Common myeloid progenitor, CD34-positive (primary cell): ENCODE results near the gene SUB1.
A peak's percentile ranks its signal among the peaks of the same experiment; 100 is the strongest.
"Not testable (repeated sequence)": the region's sequence is repeated elsewhere in the genome, so short reads cannot be mapped to it uniquely, and the experiment has no call there.

Source experiments
- CTCF ChIA-PET: fragments of 350-600 bp; sonication (Branson Sonifier 250); formaldehyde crosslinking; loops from one replicate; lab custom pipeline; 2021; ENCODE audit warnings: antibody characterized with exemption; lab: Charles Lee
- POLR2A ChIA-PET: fragments of 350-600 bp; sonication (Branson Sonifier 250); formaldehyde crosslinking; loops from one replicate; lab custom pipeline; 2021; ENCODE audit warnings: antibody characterized with exemption; lab: Charles Lee
- DNase-seq, 3 donors: peaks; one replicate each; pipeline versions ENCODE4 v3.0.0 to v3.0.0-alpha.2; 2013
- H3K27ac ChIP-seq, 2 experiments: 1 replicate in 1 of 2; 2 replicates in 1 of 2; pipeline ENCODE4 v1.7.0; 2013; ENCODE audit warnings: inconsistent platforms in 2 of 2, low read length in 2 of 2, mild to moderate bottlenecking in 2 of 2, low read depth in 1 of 2, moderate library complexity in 1 of 2; ENCODE audit not compliant: severe bottlenecking in 2 of 2, insufficient read depth in 1 of 2, poor library complexity in 1 of 2
- H3K27me3 ChIP-seq, 5 experiments: replicated peaks in 2 of 5; 1 replicate in 3 of 5; 2 replicates in 2 of 5; pipeline versions ENCODE4 v1.6.1 to v1.7.0; 2013; ENCODE audit warnings: low read length in 4 of 5, mild to moderate bottlenecking in 2 of 5, moderate library complexity in 2 of 5, inconsistent platforms in 1 of 5; ENCODE audit not compliant: insufficient read depth in 5 of 5, control insufficient read depth in 4 of 5
- H3K36me3 ChIP-seq, 4 experiments: 1 replicate in 2 of 4; 2 replicates in 2 of 4; pipeline versions ENCODE4 v1.6.1 to v1.7.0; 2013; ENCODE audit warnings: low read length in 3 of 4, control low read depth in 1 of 4, mild to moderate bottlenecking in 1 of 4; ENCODE audit not compliant: control insufficient read depth in 4 of 4, insufficient read depth in 4 of 4
- H3K4me1 ChIP-seq, 4 experiments: 1 replicate in 3 of 4; 2 replicates in 1 of 4; pipeline versions ENCODE4 v1.6.1 to v1.7.1; 2013; ENCODE audit warnings: low read length in 3 of 4, mild to moderate bottlenecking in 3 of 4, control low read depth in 1 of 4, inconsistent platforms in 1 of 4, moderate library complexity in 1 of 4; ENCODE audit not compliant: control insufficient read depth in 4 of 4, insufficient read depth in 4 of 4; ENCODE audit errors: control extremely low read depth in 1 of 4
- H3K4me3 ChIP-seq, 7 experiments: 1 replicate in 4 of 7; 2 replicates in 3 of 7; pipeline versions ENCODE4 v1.5.1 to v1.7.0; 2013; ENCODE audit warnings: mild to moderate bottlenecking in 7 of 7, low read length in 6 of 7, moderate library complexity in 6 of 7, inconsistent platforms in 2 of 7, low read depth in 2 of 7, control low read depth in 1 of 7; ENCODE audit not compliant: insufficient read depth in 4 of 7, control insufficient read depth in 1 of 7; ENCODE audit errors: extremely low read depth in 1 of 7
- H3K9me3 ChIP-seq, 5 experiments: 1 replicate in 4 of 5; 2 replicates in 1 of 5; pipeline versions ENCODE4 v1.6.1 to v1.7.1; 2013; ENCODE audit warnings: low read length in 4 of 5, mild to moderate bottlenecking in 2 of 5, inconsistent platforms in 1 of 5, low read depth in 1 of 5, moderate library complexity in 1 of 5; ENCODE audit not compliant: control insufficient read depth in 4 of 5, insufficient read depth in 2 of 5; ENCODE audit errors: control extremely low read depth in 1 of 5
- WGBS: methylation state at CpG from one replicate; pipeline ENCODE4 v1.1.5; 2013; ENCODE audit not compliant: insufficient coverage; 5-methylcytosine and 5-hydroxymethylcytosine counted together

The SUB1 gene

GRCh38 chr5:32552936-32553335 is 32.4 kb upstream of the SUB1 start:
- ChIA-PET CTCF (interaction anchor here (0.9 to 2.1 kb wide), 4 partner anchors 12 to 63 kb away, joined by 3 to 7 read pairs (median 4); no protein-coding TSS in a partner anchor), POLR2A (no interaction called here)
- H3K27ac ChIP-seq: no peak overlapping the region
- no peaks in the 10 kb centered on the region for H3K36me3 ChIP-seq
- no peak for DNase-seq
- no peak overlapping the region for H3K4me3 ChIP-seq
- 93% methylated on average over 5 of the region's 10 CpGs for WGBS
- peaks cover 0 to 6% (median 0%) of the 10 kb centered on the region in 5 experiments for H3K9me3 ChIP-seq
- no peaks in the 10 kb centered on the region for H3K27me3 ChIP-seq
- peaks cover 0 to 9% (median 4%) of the 10 kb centered on the region in 4 experiments for H3K4me1 ChIP-seq

DNA sequence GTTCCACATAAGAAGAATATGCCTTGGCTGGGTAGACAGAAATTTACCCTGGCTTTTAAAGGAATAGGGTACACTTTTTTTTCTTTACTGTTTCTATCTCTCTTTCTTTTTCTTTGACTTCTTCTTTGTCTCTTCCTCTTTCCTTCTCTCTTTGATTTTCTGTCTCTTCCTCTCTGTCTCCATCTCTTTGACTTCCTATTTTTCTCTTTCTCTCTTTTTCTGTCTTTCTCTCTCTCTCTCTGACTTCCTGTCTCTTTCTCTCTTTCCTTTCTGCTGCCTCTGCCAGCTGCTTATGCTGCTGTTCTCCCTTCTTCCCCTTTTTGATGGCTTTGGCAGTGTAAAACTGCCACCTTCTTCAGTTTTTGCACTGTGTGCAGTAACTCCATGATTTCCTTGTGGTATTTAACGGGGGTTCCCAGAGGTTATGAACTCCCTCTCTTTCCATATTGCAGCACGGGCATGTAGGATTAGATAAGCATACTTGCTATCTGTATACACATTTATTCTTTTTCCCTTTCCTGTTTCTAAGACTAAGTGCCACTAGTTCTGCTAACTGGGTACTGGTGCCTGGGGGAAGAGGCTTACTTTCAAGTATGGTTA is 31.1 kb upstream of the SUB1 start:
- 0% methylated on average over 1 of the region's 2 CpGs for WGBS
- H3K36me3 ChIP-seq, H3K4me1 ChIP-seq, H3K4me3 ChIP-seq, POLR2A ChIA-PET, H3K9me3 ChIP-seq, H3K27ac ChIP-seq, H3K27me3 ChIP-seq: not testable (repeated sequence)
- CTCF ChIA-PET: interaction anchor here (0.7 kb wide), 1 partner anchor 49 kb away, joined by 4 read pairs; no protein-coding TSS in a partner anchor
- peak; percentile 58 to 92 (median 88) for DNase-seq

GRCh38 chr5:32556543-32556942 is 28.8 kb upstream of the SUB1 start:
- POLR2A ChIA-PET, H3K27ac ChIP-seq, H3K36me3 ChIP-seq, H3K9me3 ChIP-seq, H3K4me1 ChIP-seq, H3K27me3 ChIP-seq, H3K4me3 ChIP-seq, DNase-seq: not testable (repeated sequence)
- 90% methylated on average over 5 of the region's 6 CpGs for WGBS
- CTCF ChIA-PET: interaction anchor here (1.4 kb wide), 1 partner anchor 50 kb away, joined by 5 read pairs; no protein-coding TSS in a partner anchor

DNA sequence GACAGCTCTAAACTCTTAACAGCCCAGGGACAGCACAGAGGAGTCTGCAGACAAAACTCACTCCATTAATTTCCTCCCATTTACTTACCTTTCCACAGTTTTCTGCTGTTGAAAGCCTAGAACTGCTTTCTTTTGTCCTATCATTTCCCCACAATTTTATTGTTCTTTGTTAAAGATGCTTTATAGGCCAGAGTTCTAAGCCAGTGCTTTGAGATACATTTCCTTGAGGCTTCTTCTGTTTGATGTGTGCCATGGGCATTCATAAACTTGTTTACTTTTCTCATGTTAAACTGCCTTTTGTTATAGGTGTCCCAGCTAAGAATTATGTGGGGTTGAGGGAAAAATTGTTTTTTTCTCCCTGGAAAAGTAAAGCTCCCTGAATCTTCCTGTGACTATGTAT is 25.9 kb upstream of the SUB1 start:
- ChIA-PET POLR2A (no interaction called here), CTCF (no interaction called here)
- Histone ChIP-seq H3K36me3 (no peaks in the 10 kb centered on the region), H3K27me3 (no peaks in the 10 kb centered on the region), H3K4me3 (no peak overlapping the region), H3K9me3 (no peaks in the 10 kb centered on the region), H3K27ac (no peak overlapping the region), H3K4me1 (peaks cover 0 to 4% (median 1%) of the 10 kb centered on the region in 4 experiments)
- DNase-seq: no peak

DNA sequence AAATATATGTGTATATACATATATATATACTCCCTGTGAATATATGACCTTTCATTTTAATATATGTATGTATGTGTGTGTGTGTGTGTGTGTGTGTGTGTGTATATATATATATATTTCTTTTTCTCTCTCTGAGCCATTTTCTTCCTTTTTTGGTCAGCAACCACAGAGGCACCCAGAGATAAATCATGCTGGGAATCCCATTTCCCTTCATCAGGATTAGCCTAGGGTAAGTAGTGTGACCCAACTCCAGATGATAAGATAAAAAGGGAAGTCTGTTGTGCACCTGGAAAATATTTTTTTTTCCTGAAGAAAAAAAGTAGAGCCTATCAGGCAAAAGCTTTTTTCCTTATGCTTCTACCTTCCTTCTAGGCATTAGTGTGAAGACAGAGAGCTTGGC is 25.4 kb upstream of the SUB1 start:
- H3K4me1 ChIP-seq: peaks cover 0 to 2% (median 0%) of the 10 kb centered on the region in 4 experiments
- no peaks in the 10 kb centered on the region for H3K36me3 ChIP-seq
- no peak for DNase-seq
- no peaks in the 10 kb centered on the region for H3K27me3 ChIP-seq
- ChIA-PET CTCF (interaction anchor here (0.9 kb wide), 1 partner anchor 25 kb away, joined by 3 read pairs; no protein-coding TSS in a partner anchor), POLR2A (no interaction called here)
- no peak overlapping the region for H3K4me3 ChIP-seq
- no peaks in the 10 kb centered on the region for H3K9me3 ChIP-seq
- H3K27ac ChIP-seq: no peak overlapping the region

GRCh38 chr5:32562056-32562455 is 23.3 kb upstream of the SUB1 start:
- Histone ChIP-seq H3K9me3 (peaks cover 0 to 3% (median 0%) of the 10 kb centered on the region in 5 experiments), H3K4me3 (no peak overlapping the region), H3K36me3 (no peaks in the 10 kb centered on the region), H3K4me1 (peaks cover 0 to 2% (median 0%) of the 10 kb centered on the region in 4 experiments), H3K27me3 (no peaks in the 10 kb centered on the region), H3K27ac (no peak overlapping the region)
- ChIA-PET CTCF (interaction anchor here (1.9 kb wide), 1 partner anchor 20 kb away, joined by 4 read pairs; no protein-coding TSS in a partner anchor), POLR2A (no interaction called here)
- no peak for DNase-seq
- WGBS: no CpG with 5 or more reads among the region's 2 CpGs

DNA sequence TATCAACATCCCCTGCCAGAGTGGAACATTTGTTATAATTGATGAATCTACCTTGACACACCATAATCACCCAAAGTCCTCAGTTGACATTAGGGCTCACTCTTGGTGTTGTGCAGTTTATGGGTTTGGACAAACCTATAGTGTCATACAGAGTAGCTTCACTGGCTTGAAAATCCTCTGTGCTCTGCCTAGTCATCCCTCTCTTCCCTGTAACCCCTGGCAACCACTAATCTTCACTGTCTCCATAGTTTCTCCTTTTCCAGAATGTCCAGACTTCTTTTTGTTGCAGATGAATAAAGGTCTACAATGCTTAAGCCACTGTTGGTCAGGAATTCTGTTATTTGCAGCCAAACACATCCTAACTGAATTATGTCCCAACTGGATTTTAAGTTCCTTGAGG is 22.5 kb upstream of the SUB1 start:
- H3K4me1 ChIP-seq: peaks cover 0 to 2% (median 0%) of the 10 kb centered on the region in 4 experiments
- no peak overlapping the region for H3K27ac ChIP-seq
- no peak overlapping the region for H3K4me3 ChIP-seq
- H3K9me3 ChIP-seq: peaks cover 0 to 3% (median 0%) of the 10 kb centered on the region in 5 experiments
- POLR2A ChIA-PET: no interaction called here
- H3K27me3 ChIP-seq: no peaks in the 10 kb centered on the region
- H3K36me3 ChIP-seq: no peaks in the 10 kb centered on the region
- DNase-seq: no peak
- CTCF ChIA-PET: interaction anchor here (0.8 to 1.9 kb wide), 3 partner anchors 20 to 73 kb away, joined by 3 to 4 read pairs (median 3); no protein-coding TSS in a partner anchor
